HepG2 (cell line): ENCODE measurements around the gene SAE1. TPM values are rescaled to one million over a fixed set of nuclear protein-coding genes. Genes with fewer than 3 reads are reported as not detected.

Experiments
- ARID5B ChIP-seq: IDR thresholded peaks from 2 replicates; pipeline ENCODE4 v1.4.0; 2020; ENCODE audit warnings: mild to moderate bottlenecking, missing genetic modification reagents
- ARNTL ChIP-seq: sonication (generic); formaldehyde crosslinking; IDR thresholded peaks from 2 replicates; pipeline ENCODE4 v1.4.0; 2020; ENCODE audit warnings: mild to moderate bottlenecking, missing genetic modification reagents
- ATF3 ChIP-seq: sonication (generic); formaldehyde crosslinking; IDR thresholded peaks from 2 replicates; pipeline ENCODE4 v1.4.0; 2020; ENCODE audit warnings: missing genetic modification reagents
- HDAC2 ChIP-seq: sonication (generic); formaldehyde crosslinking; IDR thresholded peaks from 2 replicates; pipeline ENCODE4 v1.4.0; 2020; ENCODE audit warnings: missing genetic modification reagents
- IKZF4 ChIP-seq: sonication (generic); formaldehyde crosslinking; IDR thresholded peaks from 2 replicates; pipeline ENCODE4 v1.5.1; 2020; ENCODE audit warnings: borderline replicate concordance, mild to moderate bottlenecking, low read depth, missing genetic modification reagents; ENCODE audit errors: not compliant biosample characterization
- MTA1 ChIP-seq: sonication (generic); formaldehyde crosslinking; IDR thresholded peaks from 2 replicates; pipeline ENCODE4 v1.4.0; 2020; ENCODE audit warnings: missing genetic modification reagents, mild to moderate bottlenecking, borderline replicate concordance
- MXI1 ChIP-seq: IDR thresholded peaks from 3 replicates; pipeline ENCODE4 v1.6.1; 2012; ENCODE audit warnings: low read depth, low read length, inconsistent platforms, borderline replicate concordance
- MYC ChIP-seq: sonication (generic); formaldehyde crosslinking; IDR thresholded peaks from 2 replicates; pipeline ENCODE4 v1.9.0; 2021; ENCODE audit warnings: missing genetic modification reagents, borderline replicate concordance
- NFKBIZ ChIP-seq: IDR thresholded peaks from 2 replicates; pipeline ENCODE4 v1.6.1; 2018; ENCODE audit warnings: missing genetic modification reagents, missing compliant biosample characterization
- NFYB ChIP-seq: sonication (generic); formaldehyde crosslinking; IDR thresholded peaks from 2 replicates; pipeline ENCODE4 v1.4.0; 2020; ENCODE audit warnings: missing genetic modification reagents
- PHB2 ChIP-seq: fragments of 450-650 bp; IDR thresholded peaks from 2 replicates; pipeline ENCODE4 v1.6.1; 2018; ENCODE audit not compliant: partially characterized antibody
- TOE1 ChIP-seq: sonication (generic); formaldehyde crosslinking; IDR thresholded peaks from 2 replicates; pipeline ENCODE4 v1.4.0; 2020; ENCODE audit warnings: mild to moderate bottlenecking, missing genetic modification reagents
- ZC3H4 ChIP-seq: sonication (generic); formaldehyde crosslinking; IDR thresholded peaks from 2 replicates; pipeline ENCODE4 v1.4.0; 2020; ENCODE audit warnings: missing genetic modification reagents, borderline replicate concordance
- ZNF574 ChIP-seq: sonication (generic); formaldehyde crosslinking; IDR thresholded peaks from 2 replicates; pipeline ENCODE4 v1.4.0; 2020; ENCODE audit warnings: missing genetic modification reagents
- ZNF784 ChIP-seq: sonication (generic); formaldehyde crosslinking; IDR thresholded peaks from 2 replicates; pipeline ENCODE4 v1.5.1; 2020; ENCODE audit warnings: missing genetic modification reagents, mild to moderate bottlenecking, borderline replicate concordance
- ZNF788 ChIP-seq: sonication (generic); formaldehyde crosslinking; IDR thresholded peaks from 2 replicates; pipeline ENCODE4 v1.5.0; 2020; ENCODE audit warnings: mild to moderate bottlenecking, missing genetic modification reagents, borderline replicate concordance
- polyA plus RNA-seq, 8 experiments: library from polyadenylated mRNA; depleted of rRNA in 3 of 8; stranded (reverse) in 7 of 8; unstranded in 1 of 8; fragments of >200 nt; fragmentation: Illumina TruSeq in 4 of 8; extraction: Trizol in 4 of 8; gene quantifications; 2 replicates each; pipeline versions ENCODE4 v1.2.1 to v1.2.3, GENCODE V29; 2011 to 2016; ENCODE audit warnings: low read depth in 4 of 8, missing spikeins in 1 of 8, mixed read lengths in 1 of 8; ENCODE audit not compliant: insufficient read depth in 1 of 8
- total RNA-seq, 5 experiments: library from RNA; depleted of rRNA; stranded (reverse); fragments of >200 nt; fragmentation: Illumina TruSeq; extraction: Trizol; gene quantifications; 2 replicates each; pipeline ENCODE4 v1.2.3, GENCODE V29; 2016; ENCODE audit warnings: low read depth in 1 of 5
- TF ChIP-seq, protein P1 (sequence below): sonication (generic); formaldehyde crosslinking; IDR thresholded peaks from 2 replicates; pipeline ENCODE4 v1.4.0; 2020; ENCODE audit warnings: missing genetic modification reagents

Gene SAE1
- total and polyA plus RNA-seq, 2 of the 13 experiments (the other 11 are each of a cell fraction or from before 2014, with no cell fraction given): 87.6 to 197 TPM

DNA sequence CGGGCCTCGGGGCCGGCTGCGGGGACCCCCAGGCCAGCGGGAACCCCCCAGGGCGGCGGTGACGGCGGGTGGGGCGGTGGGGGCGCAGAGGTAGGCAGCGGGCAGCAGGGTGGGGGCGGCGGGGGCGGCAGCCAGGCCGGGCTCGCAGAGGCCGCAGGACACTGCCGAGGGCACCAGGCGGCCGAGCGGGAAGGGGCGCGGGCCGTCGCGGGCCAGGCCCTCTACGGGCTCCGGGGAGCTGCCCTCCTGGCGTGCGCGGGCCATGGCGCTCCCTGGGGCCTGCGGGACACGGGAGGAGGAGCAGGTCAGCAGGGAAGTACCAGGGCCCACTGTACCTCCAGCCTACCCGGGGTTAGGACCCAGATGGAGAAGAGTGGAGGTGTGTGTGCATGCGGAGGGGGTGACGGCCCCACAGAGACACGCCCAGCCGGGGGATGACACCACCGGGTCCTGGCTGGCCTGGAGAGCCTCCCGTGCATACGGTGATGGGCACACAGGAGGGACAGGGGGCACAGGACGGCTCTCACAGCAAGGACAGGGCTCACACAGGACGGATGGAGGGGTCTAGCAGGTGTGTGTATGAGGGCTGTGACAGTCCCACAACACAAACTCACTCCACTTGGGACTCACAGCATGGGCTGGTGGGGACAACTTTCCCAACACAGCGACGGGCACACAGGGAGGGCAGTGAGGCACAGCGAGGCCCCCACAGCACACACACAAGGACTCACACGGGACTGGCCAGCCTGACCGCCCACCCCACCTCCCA is 97.7 kb downstream of the SAE1 start (continued):
- TF ChIP-seq ZNF784 (CRISPR knock-in tag): peak; percentile 26; the same call in 1 of the 2 replicates
- no peak for TF ChIP-seq NFYB (CRISPR knock-in tag)
- TF ChIP-seq IKZF4 (CRISPR knock-in tag): peak; percentile 61
- TF ChIP-seq ARID5B (CRISPR knock-in tag): 0 out of 2 replicates have a peak, but pooled peaks have one; percentile 16
- peak; percentile 24; the same call in 1 of the 2 replicates for TF ChIP-seq ATF3
- TF ChIP-seq MXI1: peak; percentile 68; the same call in 2 of the 3 replicates
- TF ChIP-seq PHB2: no peak
- 0 out of 2 replicates have a peak, but pooled peaks have one; percentile 33 for TF ChIP-seq ARNTL (CRISPR knock-in tag)
- TF ChIP-seq ZNF574 (CRISPR knock-in tag): peak; percentile 12
- no peak for TF ChIP-seq TOE1
- TF ChIP-seq, protein P1, sequence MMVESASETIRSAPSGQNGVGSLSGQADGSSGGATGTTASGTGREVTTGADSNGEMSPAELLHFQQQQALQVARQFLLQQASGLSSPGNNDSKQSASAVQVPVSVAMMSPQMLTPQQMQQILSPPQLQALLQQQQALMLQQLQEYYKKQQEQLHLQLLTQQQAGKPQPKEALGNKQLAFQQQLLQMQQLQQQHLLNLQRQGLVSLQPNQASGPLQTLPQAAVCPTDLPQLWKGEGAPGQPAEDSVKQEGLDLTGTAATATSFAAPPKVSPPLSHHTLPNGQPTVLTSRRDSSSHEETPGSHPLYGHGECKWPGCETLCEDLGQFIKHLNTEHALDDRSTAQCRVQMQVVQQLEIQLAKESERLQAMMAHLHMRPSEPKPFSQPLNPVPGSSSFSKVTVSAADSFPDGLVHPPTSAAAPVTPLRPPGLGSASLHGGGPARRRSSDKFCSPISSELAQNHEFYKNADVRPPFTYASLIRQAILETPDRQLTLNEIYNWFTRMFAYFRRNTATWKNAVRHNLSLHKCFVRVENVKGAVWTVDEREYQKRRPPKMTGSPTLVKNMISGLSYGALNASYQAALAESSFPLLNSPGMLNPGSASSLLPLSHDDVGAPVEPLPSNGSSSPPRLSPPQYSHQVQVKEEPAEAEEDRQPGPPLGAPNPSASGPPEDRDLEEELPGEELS (CRISPR knock-in tag): peak; percentile 33; the same call in 1 of the 2 replicates
- 0 out of 2 replicates have a peak, but pooled peaks have one; percentile 50 for TF ChIP-seq ZC3H4 (CRISPR knock-in tag)
- TF ChIP-seq HDAC2 (CRISPR knock-in tag): peak; percentile 68; the same call in 1 of the 2 replicates
- peak; percentile 64; the same call in 1 of the 2 replicates for TF ChIP-seq MTA1 (CRISPR knock-in tag)
- TF ChIP-seq NFKBIZ (CRISPR knock-in tag): 0 out of 2 replicates have a peak, but pooled peaks have one; percentile 27
- peak; percentile 50; the same call in 1 of the 2 replicates for TF ChIP-seq MYC
- 0 out of 2 replicates have a peak, but pooled peaks have one; percentile 28 for TF ChIP-seq ZNF788 (CRISPR knock-in tag)
